NCI-H345 treated with DMSO at 0.1 percent for 48 hours (cell line): ENCODE results near the gene SMPD2.
"Not testable (repeated sequence)": the region's sequence is repeated elsewhere in the genome, so short reads cannot be mapped to it uniquely, and the experiment has no call there.

Experiments used
- DNase-seq: peaks from one replicate; lab custom pipeline; 2025; ENCODE audit not compliant: unreplicated experiment; lab: John Stamatoyannopoulos, UW

SMPD2 gene

GRCh38 chr6:109460161-109460829 is 19.8 kb downstream of the SMPD2 start:
- no peak for DNase-seq

- DNase-seq = not testable (repeated sequence)
Measured at GRCh38 chr6:109461205-109461604, 20.7 kb downstream of the SMPD2 start.

GRCh38 chr6:109461733-109462526 is 21.4 kb downstream of the SMPD2 start:
- no peak for DNase-seq

GRCh38 chr6:109465772-109466171 is 25.2 kb downstream of the SMPD2 start:
- peak; percentile 48 for DNase-seq

GRCh38 chr6:109466212-109466923 is 25.8 kb downstream of the SMPD2 start:
- no peak for DNase-seq

- no peak for DNase-seq
Measured at GRCh38 chr6:109467696-109468095, 27.2 kb downstream of the SMPD2 start.

GRCh38 chr6:109469591-109470189 is 29.2 kb downstream of the SMPD2 start:
- no peak for DNase-seq

- no peak for DNase-seq
Measured at GRCh38 chr6:109471105-109471810, 30.7 kb downstream of the SMPD2 start.

GRCh38 chr6:109472132-109472995 is 31.8 kb downstream of the SMPD2 start:
- no peak for DNase-seq

GRCh38 chr6:109473120-109473519 is 32.6 kb downstream of the SMPD2 start:
- no peak for DNase-seq

GRCh38 chr6:109474995-109475394 is 34.5 kb downstream of the SMPD2 start:
- DNase-seq = no peak

- DNase-seq = no peak
Measured at GRCh38 chr6:109475625-109476024, 35.1 kb downstream of the SMPD2 start.

GRCh38 chr6:109477184-109477583 is 36.7 kb downstream of the SMPD2 start:
- DNase-seq = no peak

GRCh38 chr6:109477725-109478124 is 37.2 kb downstream of the SMPD2 start:
- DNase-seq = no peak

GRCh38 chr6:109478222-109478805 is 37.8 kb downstream of the SMPD2 start:
- no peak for DNase-seq

- no peak for DNase-seq
Measured at GRCh38 chr6:109478841-109479624, 38.5 kb downstream of the SMPD2 start.

- no peak for DNase-seq
Measured at GRCh38 chr6:109480993-109481480, 40.5 kb downstream of the SMPD2 start.

GRCh38 chr6:109482905-109483734 is 42.6 kb downstream of the SMPD2 start, which contains the start of gene ZBTB24:
Gene ZBTB24 (minus strand): TSS chr6:109483219. CDS start chr6:109482026, 1,193 bp downstream.
- DNase-seq = peak; percentile 66
